Tibial nerve (tissue), 4 donors: Measurements from ENCODE around the gene RAP1B.

Source experiments
- CTCF ChIP-seq, 5 experiments: fragments of 200-600 bp in 3 of 5; fragments of 450-650 bp in 2 of 5; sonication (generic) in 3 of 5; IDR thresholded peaks; one replicate each; pipeline ENCODE4 v1.5.1; 2016 to 2019; ENCODE audit warnings: antibody characterized with exemption in 5 of 5, mild to moderate bottlenecking in 3 of 5, moderate library complexity in 2 of 5
- EP300 ChIP-seq, 2 donors: sonication (generic); formaldehyde crosslinking; IDR thresholded peaks; one replicate each; pipeline ENCODE4 v1.6.1; 2017; ENCODE audit warnings: antibody characterized with exemption in 2 of 2, mild to moderate bottlenecking in 1 of 2
- POLR2A ChIP-seq, 2 donors: fragments of 450-650 bp; IDR thresholded peaks; one replicate each; pipeline ENCODE4 v1.6.1; 2017; ENCODE audit warnings: antibody characterized with exemption in 2 of 2, mild to moderate bottlenecking in 2 of 2, moderate library complexity in 2 of 2

GRCh38 chr12:68699486-68699885, 88.8 kb downstream of the RAP1B start:
- TF ChIP-seq CTCF (IDR thresholded peaks at IDR 0.05) = no peak
- no peak for TF ChIP-seq EP300 (IDR thresholded peaks at IDR 0.05)
- TF ChIP-seq POLR2A (IDR thresholded peaks at IDR 0.05) = no peak
